Natural killer cell (primary cell): ENCODE measurements around the gene SUGP1. TPM values are rescaled to one million over a fixed set of nuclear protein-coding genes. Genes with fewer than 3 reads are reported as not detected.

Experiments used
- ATAC-seq, 3 donors: fragments of 150-1000 bp in 2 of 3; fragments of 200-7000 bp in 1 of 3; cut with Tn5 transposase; 1 replicate in 1 of 3; 2 replicates in 2 of 3; pipeline ENCODE4 v1.10.0; 2021; ENCODE audit warnings: mild to moderate bottlenecking in 2 of 3, moderate library complexity in 2 of 3
- DNase-seq, 2 donors: peaks; one replicate each; pipeline versions ENCODE4 v3.0.0 to v3.0.0-alpha.2; 2013 to 2021; ENCODE audit warnings: mixed read lengths in 1 of 2
- H3K27ac ChIP-seq: one replicate; pipeline ENCODE4 v1.5.1; 2013; ENCODE audit warnings: mild to moderate bottlenecking, low read length
- H3K27me3 ChIP-seq: one replicate; pipeline ENCODE4 v1.6.1; 2013; ENCODE audit warnings: low read length; ENCODE audit not compliant: control insufficient read depth, insufficient read depth
- H3K36me3 ChIP-seq: one replicate; pipeline ENCODE4 v1.6.1; 2013; ENCODE audit warnings: low read length; ENCODE audit not compliant: control insufficient read depth, insufficient read depth
- H3K4me1 ChIP-seq: one replicate; pipeline ENCODE4 v1.6.1; 2013; ENCODE audit warnings: low read length; ENCODE audit not compliant: control insufficient read depth, insufficient read depth
- H3K4me3 ChIP-seq: one replicate; pipeline ENCODE4 v1.5.1; 2013; ENCODE audit warnings: low read length
- H3K9me3 ChIP-seq: one replicate; pipeline ENCODE4 v1.6.1; 2013; ENCODE audit warnings: low read length; ENCODE audit not compliant: control insufficient read depth, insufficient read depth
- H3K27ac Mint-ChIP-seq, 2 donors: one replicate each; pipeline ENCODE4 v1.8.0; 2022; ENCODE audit warnings: mild to moderate bottlenecking in 2 of 2, mixed read lengths in 2 of 2, moderate library complexity in 1 of 2
- H3K27me3 Mint-ChIP-seq, 2 donors: one replicate each; pipeline ENCODE4 v1.8.0; 2022; ENCODE audit warnings: low read depth in 2 of 2, mixed read lengths in 2 of 2
- H3K36me3 Mint-ChIP-seq: one replicate; pipeline ENCODE4 v1.8.0; 2022; ENCODE audit warnings: mixed read lengths
- H3K4me1 Mint-ChIP-seq, 2 donors: one replicate each; pipeline ENCODE4 v1.8.0; 2022; ENCODE audit warnings: mixed read lengths in 2 of 2
- H3K4me3 Mint-ChIP-seq: one replicate; pipeline ENCODE4 v1.8.0; 2022; ENCODE audit warnings: mild to moderate bottlenecking, moderate library complexity, mixed read lengths
- H3K9me3 Mint-ChIP-seq, 2 donors: one replicate each; pipeline ENCODE4 v1.8.0; 2022; ENCODE audit warnings: mixed read lengths in 2 of 2
- CTCF ChIP-seq: fragments of 200-600 bp; IDR thresholded peaks from one replicate; pipeline ENCODE4 v1.8.0; 2022; ENCODE audit warnings: antibody characterized with exemption
- WGBS: methylation state at CpG from one replicate; pipeline ENCODE4 v1.1.7; 2013; ENCODE audit warnings: missing lambda C conversion rate; ENCODE audit not compliant: insufficient coverage; 5-methylcytosine and 5-hydroxymethylcytosine counted together
- intact Hi-C: fragments of 100-400 bp; cut with micrococcal nuclease; formaldehyde crosslinking; loops from one replicate; pipeline ENCODE4 v1.14.2; 2022
- total RNA-seq, 4 donors: library from RNA; stranded (reverse); fragments of 120-200 nt in 1 of 4; gene quantifications; one replicate each; pipeline versions ENCODE4 v1.2.3 to v1.2.4, GENCODE V29; 2013 to 2022

The SUGP1 gene
- total RNA-seq, 3 donors from 2014 or later (not counting 1 experiment from before 2014, with no cell fraction given) = 64.7 to 86.5 (median 75.8) TPM

GRCh38 chr19:19294914-19295313, 25.4 kb downstream of the SUGP1 start:
- Mint-ChIP-seq H3K27me3 (no peaks in the 10 kb centered on the region), H3K36me3 (peaks cover 7% of the 10 kb centered on the region), H3K4me1 (peaks cover 0 to 1% of the 10 kb centered on the region in 2 donors), H3K27ac (no peak overlapping the region), H3K4me3 (no peak overlapping the region), H3K9me3 (no peaks in the 10 kb centered on the region)
- Histone ChIP-seq H3K27me3 (no peaks in the 10 kb centered on the region), H3K27ac (no peak overlapping the region), H3K36me3 (peaks cover 21% of the 10 kb centered on the region), H3K4me3 (no peak overlapping the region), H3K9me3 (no peaks in the 10 kb centered on the region), H3K4me1 (no peaks in the 10 kb centered on the region)
- WGBS = 100% methylated on average over 2 of the region's 4 CpGs
- intact Hi-C loops = no loop called here
- TF ChIP-seq CTCF = no peak
- no peak for ATAC-seq
- no peak for DNase-seq

- no peaks in the 10 kb centered on the region for H3K27me3 ChIP-seq
- no peaks in the 10 kb centered on the region for H3K9me3 Mint-ChIP-seq
- H3K36me3 ChIP-seq = peaks cover 40% of the 10 kb centered on the region
- DNase-seq (no peak), ATAC-seq (no peak)
- no peak overlapping the region for H3K4me3 Mint-ChIP-seq
- intact Hi-C loops = no loop called here
- H3K4me3 ChIP-seq = no peak overlapping the region
- H3K27ac Mint-ChIP-seq = no peak overlapping the region
- TF ChIP-seq CTCF = no peak
- H3K27ac ChIP-seq = no peak overlapping the region
- 100% methylated on average over 2 of the region's 5 CpGs for WGBS
- H3K9me3 ChIP-seq = no peaks in the 10 kb centered on the region
- H3K36me3 Mint-ChIP-seq = peaks cover 7% of the 10 kb centered on the region
- peaks cover 0 to 3% of the 10 kb centered on the region in 2 donors for H3K4me1 Mint-ChIP-seq
- no peaks in the 10 kb centered on the region for H3K4me1 ChIP-seq
- H3K27me3 Mint-ChIP-seq = no peaks in the 10 kb centered on the region
These were observed 27.7 kb downstream of the SUGP1 start for GRCh38 chr19:19292607-19293006.

GRCh38 chr19:19285686-19286085, 34.6 kb downstream of the SUGP1 start:
- no peaks in the 10 kb centered on the region for H3K4me1 ChIP-seq
- H3K27me3 Mint-ChIP-seq = no peaks in the 10 kb centered on the region
- H3K9me3 ChIP-seq = no peaks in the 10 kb centered on the region
- no peak overlapping the region for H3K27ac ChIP-seq
- intact Hi-C loops = no loop called here
- no peak overlapping the region for H3K4me3 ChIP-seq
- peaks cover 17% of the 10 kb centered on the region for H3K36me3 Mint-ChIP-seq
- no peaks in the 10 kb centered on the region for H3K9me3 Mint-ChIP-seq
- DNase-seq (no peak), ATAC-seq (no peak)
- no peak for TF ChIP-seq CTCF
- H3K36me3 ChIP-seq = peaks cover 57% of the 10 kb centered on the region
- no peak overlapping the region for H3K4me3 Mint-ChIP-seq
- H3K4me1 Mint-ChIP-seq = peaks cover 0 to 3% of the 10 kb centered on the region in 2 donors
- WGBS = 97% methylated on average over 10 of the region's 10 CpGs
- H3K27ac Mint-ChIP-seq = no peak overlapping the region
- no peaks in the 10 kb centered on the region for H3K27me3 ChIP-seq

- Mint-ChIP-seq H3K36me3 (peaks cover 9% of the 10 kb centered on the region), H3K27ac (no peak overlapping the region), H3K4me1 (no peaks in the 10 kb centered on the region), H3K4me3 (no peak overlapping the region), H3K9me3 (no peaks in the 10 kb centered on the region), H3K27me3 (no peaks in the 10 kb centered on the region)
- 97% methylated on average over 16 of the region's 16 CpGs for whole genome bisulfite sequencing
- TF ChIP-seq CTCF = no peak
- Histone ChIP-seq H3K4me1 (no peaks in the 10 kb centered on the region), H3K27me3 (no peaks in the 10 kb centered on the region), H3K36me3 (peaks cover 64% of the 10 kb centered on the region), H3K9me3 (no peaks in the 10 kb centered on the region), H3K27ac (no peak overlapping the region), H3K4me3 (no peak overlapping the region)
- no peak for DNase-seq
- intact Hi-C loops = no loop called here
- ATAC-seq = no peak
These were observed 39.7 kb downstream of the SUGP1 start for GRCh38 chr19:19280561-19280960.
